ENCODE measurements around the gene MESP2. TPM values are rescaled to one million over a fixed set of nuclear protein-coding genes. Genes with fewer than 3 reads are reported as not detected.

Gene MESP2
- total and polyA plus RNA-seq, 2 donors (not counting 1 experiment from before 2014, with no cell fraction given): 0.99 TPM; not detected in 1

DNA sequence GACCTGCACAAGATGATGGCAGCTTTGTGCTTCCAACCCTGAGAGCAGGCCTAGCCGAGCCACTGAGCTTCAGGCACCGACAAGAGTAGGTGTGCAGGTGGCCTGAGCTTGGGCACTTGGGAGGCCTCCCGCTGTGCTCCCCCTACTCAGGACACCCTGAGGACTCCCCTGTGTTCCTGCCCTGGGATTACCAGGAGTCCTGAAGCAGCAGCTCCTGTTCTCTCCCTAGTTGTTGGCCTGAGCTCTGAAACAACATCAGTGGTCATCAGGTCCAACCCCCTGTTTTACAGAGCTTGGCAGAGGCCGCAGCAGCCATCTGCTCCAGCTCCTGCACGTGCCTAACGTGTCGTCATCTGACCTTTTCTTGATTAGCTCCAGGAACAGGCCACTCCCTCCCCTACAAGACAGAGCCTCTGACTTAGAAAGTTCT is 8.0 kb upstream of the MESP2 start:
- H4K20me1 ChIP-seq (ENCODE audit: control insufficient read depth, extremely low read depth, insufficient read depth, low read length): no peaks in the 10 kb centered on the region
- H3K9me3 ChIP-seq (ENCODE audit: control insufficient read depth, insufficient read depth, low read depth, low read length): no peaks in the 10 kb centered on the region
- H3K27ac ChIP-seq (ENCODE audit: insufficient read depth, low read length): no peak overlapping the region
- H3K79me2 ChIP-seq (ENCODE audit: control insufficient read depth, insufficient read depth, low read length): no peaks in the 10 kb centered on the region
- no peak overlapping the region for H3K4me2 ChIP-seq (ENCODE audit: extremely low read depth, insufficient read depth, low read length)
- H3K4me3 ChIP-seq (replicated peaks in 1 of 4; ENCODE audit: control extremely low read depth in 1 of 4, insufficient read depth in 1 of 4, low read depth in 3 of 4, low read length in 4 of 4): no peak overlapping the region
- H3K9ac ChIP-seq (ENCODE audit: insufficient read depth, low read length): no peak overlapping the region
- H3K36me3 ChIP-seq (ENCODE audit: control insufficient read depth, insufficient read depth, low read length): no peaks in the 10 kb centered on the region
- TF ChIP-seq, protein P1, sequence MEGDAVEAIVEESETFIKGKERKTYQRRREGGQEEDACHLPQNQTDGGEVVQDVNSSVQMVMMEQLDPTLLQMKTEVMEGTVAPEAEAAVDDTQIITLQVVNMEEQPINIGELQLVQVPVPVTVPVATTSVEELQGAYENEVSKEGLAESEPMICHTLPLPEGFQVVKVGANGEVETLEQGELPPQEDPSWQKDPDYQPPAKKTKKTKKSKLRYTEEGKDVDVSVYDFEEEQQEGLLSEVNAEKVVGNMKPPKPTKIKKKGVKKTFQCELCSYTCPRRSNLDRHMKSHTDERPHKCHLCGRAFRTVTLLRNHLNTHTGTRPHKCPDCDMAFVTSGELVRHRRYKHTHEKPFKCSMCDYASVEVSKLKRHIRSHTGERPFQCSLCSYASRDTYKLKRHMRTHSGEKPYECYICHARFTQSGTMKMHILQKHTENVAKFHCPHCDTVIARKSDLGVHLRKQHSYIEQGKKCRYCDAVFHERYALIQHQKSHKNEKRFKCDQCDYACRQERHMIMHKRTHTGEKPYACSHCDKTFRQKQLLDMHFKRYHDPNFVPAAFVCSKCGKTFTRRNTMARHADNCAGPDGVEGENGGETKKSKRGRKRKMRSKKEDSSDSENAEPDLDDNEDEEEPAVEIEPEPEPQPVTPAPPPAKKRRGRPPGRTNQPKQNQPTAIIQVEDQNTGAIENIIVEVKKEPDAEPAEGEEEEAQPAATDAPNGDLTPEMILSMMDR (conservative IDR thresholded peaks at IDR 0.05 in 1 of 2, IDR thresholded peaks at IDR 0.05 in 1 of 2; ENCODE audit: low read depth in 1 of 2, low read length in 2 of 2): no peak
- TF ChIP-seq EZH2 (IDR thresholded peaks at IDR 0.05; ENCODE audit: low read length, missing control alignments): no peak
- peak in 1 of 2 donors; percentile 65 for DNase-seq (ENCODE audit: low read depth in 2 of 2)
- no peak overlapping the region for H2AFZ ChIP-seq (ENCODE audit: low read length)
- no peaks in the 10 kb centered on the region for H3K27me3 ChIP-seq (ENCODE audit: control insufficient read depth, insufficient read depth, low read length)
- peaks cover 6% of the 10 kb centered on the region for H3K4me1 ChIP-seq (ENCODE audit: control insufficient read depth, extremely low read depth, insufficient read depth, low read length)

DNA sequence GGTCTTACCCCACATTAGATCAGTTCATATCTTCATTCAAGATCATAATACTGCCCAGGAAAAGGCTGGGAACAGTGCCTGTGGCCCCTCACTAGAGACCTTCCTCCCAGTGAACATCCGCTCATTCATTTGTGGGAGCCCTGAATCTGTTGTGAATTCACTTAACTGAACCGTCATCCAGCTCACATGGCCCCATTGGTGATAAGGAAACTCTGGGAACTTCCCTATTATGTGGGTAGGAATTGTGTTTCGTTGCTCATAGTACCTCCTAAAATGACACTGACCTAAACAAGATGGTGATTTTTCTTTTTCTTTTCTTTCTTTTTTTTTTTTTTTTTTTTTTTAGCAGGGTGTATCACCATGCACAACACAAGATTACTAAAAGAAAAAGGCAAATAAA is 6.8 kb upstream of the MESP2 start:
- Histone ChIP-seq H3K9ac (ENCODE audit: insufficient read depth, low read length) (no peak overlapping the region), H3K4me2 (ENCODE audit: extremely low read depth, insufficient read depth, low read length) (no peak overlapping the region), H3K27ac (ENCODE audit: insufficient read depth, low read length) (no peak overlapping the region), H3K27me3 (ENCODE audit: control insufficient read depth, insufficient read depth, low read length) (no peaks in the 10 kb centered on the region), H4K20me1 (ENCODE audit: control insufficient read depth, extremely low read depth, insufficient read depth, low read length) (no peaks in the 10 kb centered on the region), H3K36me3 (ENCODE audit: control insufficient read depth, insufficient read depth, low read length) (no peaks in the 10 kb centered on the region), H3K79me2 (ENCODE audit: control insufficient read depth, insufficient read depth, low read length) (no peaks in the 10 kb centered on the region), H3K4me3 (replicated peaks in 1 of 4; ENCODE audit: control extremely low read depth in 1 of 4, insufficient read depth in 1 of 4, low read depth in 3 of 4, low read length in 4 of 4) (no peak overlapping the region), H3K4me1 (ENCODE audit: control insufficient read depth, extremely low read depth, insufficient read depth, low read length) (peaks cover 6% of the 10 kb centered on the region), H3K9me3 (ENCODE audit: control insufficient read depth, insufficient read depth, low read depth, low read length) (no peaks in the 10 kb centered on the region), H2AFZ (ENCODE audit: low read length) (no peak overlapping the region)
- DNase-seq (ENCODE audit: low read depth in 2 of 2): no peak
- TF ChIP-seq EZH2 (IDR thresholded peaks at IDR 0.05; ENCODE audit: low read length, missing control alignments): no peak
- TF ChIP-seq, protein P1 (conservative IDR thresholded peaks at IDR 0.05 in 1 of 2, IDR thresholded peaks at IDR 0.05 in 1 of 2; ENCODE audit: low read depth in 1 of 2, low read length in 2 of 2): no peak

DNA sequence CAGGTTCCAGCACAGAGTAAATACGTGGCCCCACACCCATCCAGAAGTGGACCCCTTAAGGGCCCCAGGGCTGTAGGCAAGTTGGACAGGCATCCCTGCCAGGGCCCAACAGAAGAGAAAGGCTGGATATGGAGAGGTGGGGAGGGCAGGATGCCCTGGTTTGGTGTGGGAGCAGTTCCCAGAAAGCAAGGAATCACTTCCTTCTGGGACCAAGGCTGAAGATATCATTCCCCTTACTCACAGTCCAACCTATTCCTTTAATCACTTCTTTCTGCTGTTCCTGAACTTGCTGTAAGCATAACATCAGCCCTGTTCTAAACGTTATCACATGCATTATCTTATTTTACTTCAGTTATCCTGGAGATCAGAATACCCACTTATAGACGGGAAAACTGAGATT is 6.1 kb upstream of the MESP2 start:
- TF ChIP-seq EZH2 (IDR thresholded peaks at IDR 0.05; ENCODE audit: low read length, missing control alignments): no peak
- TF ChIP-seq, protein P1 (conservative IDR thresholded peaks at IDR 0.05 in 1 of 2, IDR thresholded peaks at IDR 0.05 in 1 of 2; ENCODE audit: low read depth in 1 of 2, low read length in 2 of 2): no peak
- Histone ChIP-seq H2AFZ (ENCODE audit: low read length) (no peak overlapping the region), H3K9me3 (ENCODE audit: control insufficient read depth, insufficient read depth, low read depth, low read length) (no peaks in the 10 kb centered on the region), H3K36me3 (ENCODE audit: control insufficient read depth, insufficient read depth, low read length) (no peaks in the 10 kb centered on the region), H3K79me2 (ENCODE audit: control insufficient read depth, insufficient read depth, low read length) (no peaks in the 10 kb centered on the region), H3K4me2 (ENCODE audit: extremely low read depth, insufficient read depth, low read length) (no peak overlapping the region), H3K4me3 (replicated peaks in 1 of 4; ENCODE audit: control extremely low read depth in 1 of 4, insufficient read depth in 1 of 4, low read depth in 3 of 4, low read length in 4 of 4) (no peak overlapping the region), H4K20me1 (ENCODE audit: control insufficient read depth, extremely low read depth, insufficient read depth, low read length) (no peaks in the 10 kb centered on the region), H3K27ac (ENCODE audit: insufficient read depth, low read length) (no peak overlapping the region), H3K4me1 (ENCODE audit: control insufficient read depth, extremely low read depth, insufficient read depth, low read length) (peaks cover 6% of the 10 kb centered on the region), H3K27me3 (ENCODE audit: control insufficient read depth, insufficient read depth, low read length) (no peaks in the 10 kb centered on the region), H3K9ac (ENCODE audit: insufficient read depth, low read length) (no peak overlapping the region)
- peak in 1 of 2 donors; percentile 74 for DNase-seq (ENCODE audit: low read depth in 2 of 2)
